H1 (cell line): Measurements from ENCODE around the gene FNDC3A. TPM values are rescaled to one million over a fixed set of nuclear protein-coding genes. Genes with fewer than 3 reads are reported as not detected.

Source experiments
- CHD7 ChIP-seq: fragments of 300-600 bp; sonication (generic); IDR thresholded peaks from 2 replicates; pipeline ENCODE4 v1.7.1; 2012; ENCODE audit warnings: low read length, moderate library complexity, mild to moderate bottlenecking, inconsistent platforms; ENCODE audit not compliant: insufficient replicate concordance
- FOSL1 ChIP-seq: IDR thresholded peaks from 2 replicates; pipeline ENCODE4 v1.6.1; 2011; ENCODE audit warnings: mild to moderate bottlenecking, low read depth, low read length, moderate library complexity; ENCODE audit not compliant: insufficient read depth
- HDAC2 ChIP-seq, 2 experiments: fragments of 300-600 bp in 1 of 2; sonication (generic) in 1 of 2; IDR thresholded peaks; 2 replicates each; pipeline ENCODE4 v1.6.1; 2011 to 2012; ENCODE audit warnings: low read depth in 2 of 2, low read length in 2 of 2, mild to moderate bottlenecking in 2 of 2, moderate library complexity in 2 of 2, borderline replicate concordance in 1 of 2, inconsistent platforms in 1 of 2
- PHF8 ChIP-seq: fragments of 200-600 bp; sonication (generic); conservative IDR thresholded peaks from 2 replicates; pipeline ENCODE4 v1.7.1; 2012; ENCODE audit warnings: low read depth, mild to moderate bottlenecking, inconsistent platforms, low read length, moderate library complexity
- TAF7 ChIP-seq: optimal IDR thresholded peaks from 2 replicates; pipeline ENCODE3; 2011; ENCODE audit warnings: low read depth, mild to moderate bottlenecking, inconsistent platforms, low read length, moderate library complexity, borderline replicate concordance
- polyA plus RNA-seq, 7 experiments: library from polyadenylated mRNA; depleted of rRNA in 3 of 7; stranded (reverse) in 5 of 7; unstranded in 2 of 7; fragments of >200 nt in 5 of 7; fragments of 200-250 nt in 2 of 7; gene quantifications; 1 replicate in 5 of 7; 2 replicates in 1 of 7; 4 replicates in 1 of 7; pipeline versions ENCODE4 v1.2.1 to v1.2.3, GENCODE V29; 2011 to 2013; ENCODE audit warnings: missing spikeins in 2 of 7, mixed read lengths in 2 of 7
- total RNA-seq: library from RNA; stranded (reverse); fragmentation: NEBNext Ultra II Directional; extraction: Animal tissue kit (Norgen Biotek cat#: 25700); gene quantifications from 2 replicates; pipeline ENCODE4 v1.2.1, GENCODE V29; 2021
- TF ChIP-seq, protein P1 (sequence below): IDR thresholded peaks from 2 replicates; pipeline ENCODE4 v1.6.1; 2011; ENCODE audit warnings: low read depth, mild to moderate bottlenecking, low read length; ENCODE audit not compliant: insufficient read depth
- TF ChIP-seq, protein P2 (sequence below): IDR thresholded peaks from 2 replicates; pipeline ENCODE4 v1.6.1; 2012; ENCODE audit warnings: low read length, inconsistent platforms

FNDC3A gene
- total and polyA plus RNA-seq, 2 of the 8 experiments (the other 6 are each of a cell fraction or from before 2014, with no cell fraction given), result 14.6 to 26.0 TPM

GRCh38 chr13:49124693-49125304 is 149.1 kb downstream of the FNDC3A start (continued):
- TF ChIP-seq CHD7 (no peak), HDAC2 (IDR thresholded peaks at IDR 0.05; ENCODE audit: borderline replicate concordance in 1 of 2, low read depth in 2 of 2, low read length in 2 of 2) (no peak), FOSL1 (no peak), TAF7 (no peak), PHF8 (no peak)
- TF ChIP-seq, protein P1, sequence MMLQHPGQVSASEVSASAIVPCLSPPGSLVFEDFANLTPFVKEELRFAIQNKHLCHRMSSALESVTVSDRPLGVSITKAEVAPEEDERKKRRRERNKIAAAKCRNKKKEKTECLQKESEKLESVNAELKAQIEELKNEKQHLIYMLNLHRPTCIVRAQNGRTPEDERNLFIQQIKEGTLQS, result no peak
- TF ChIP-seq, protein P2, sequence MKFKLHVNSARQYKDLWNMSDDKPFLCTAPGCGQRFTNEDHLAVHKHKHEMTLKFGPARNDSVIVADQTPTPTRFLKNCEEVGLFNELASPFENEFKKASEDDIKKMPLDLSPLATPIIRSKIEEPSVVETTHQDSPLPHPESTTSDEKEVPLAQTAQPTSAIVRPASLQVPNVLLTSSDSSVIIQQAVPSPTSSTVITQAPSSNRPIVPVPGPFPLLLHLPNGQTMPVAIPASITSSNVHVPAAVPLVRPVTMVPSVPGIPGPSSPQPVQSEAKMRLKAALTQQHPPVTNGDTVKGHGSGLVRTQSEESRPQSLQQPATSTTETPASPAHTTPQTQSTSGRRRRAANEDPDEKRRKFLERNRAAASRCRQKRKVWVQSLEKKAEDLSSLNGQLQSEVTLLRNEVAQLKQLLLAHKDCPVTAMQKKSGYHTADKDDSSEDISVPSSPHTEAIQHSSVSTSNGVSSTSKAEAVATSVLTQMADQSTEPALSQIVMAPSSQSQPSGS, result no peak
